Muscle layer of duodenum (tissue), 2 donors: Measurements from ENCODE around the gene DMWD.
"Not testable (repeated sequence)": the region's sequence is repeated elsewhere in the genome, so short reads cannot be mapped to it uniquely, and the experiment has no call there.

Experiments
- H3K27ac ChIP-seq: one replicate; pipeline ENCODE4 v1.7.0; 2013; ENCODE audit warnings: mild to moderate bottlenecking, low read length
- H3K27me3 ChIP-seq: one replicate; pipeline ENCODE4 v1.7.0; 2013; ENCODE audit warnings: low read depth, mild to moderate bottlenecking, control low read depth, low read length
- H3K36me3 ChIP-seq, 2 donors: one replicate each; pipeline ENCODE4 v1.7.0; 2013; ENCODE audit warnings: low read length in 2 of 2, control low read depth in 1 of 2, mild to moderate bottlenecking in 1 of 2; ENCODE audit not compliant: insufficient read depth in 2 of 2, control insufficient read depth in 1 of 2
- H3K4me1 ChIP-seq, 2 donors: one replicate each; pipeline ENCODE4 v1.7.0; 2013; ENCODE audit warnings: low read length in 2 of 2, mild to moderate bottlenecking in 2 of 2, control low read depth in 1 of 2, moderate library complexity in 1 of 2; ENCODE audit not compliant: insufficient read depth in 2 of 2, control insufficient read depth in 1 of 2
- H3K4me3 ChIP-seq, 2 donors: one replicate each; pipeline ENCODE4 v1.7.0; 2013; ENCODE audit warnings: low read length in 2 of 2, low read depth in 1 of 2, mild to moderate bottlenecking in 1 of 2
- H3K9me3 ChIP-seq, 2 donors: one replicate each; pipeline ENCODE4 v1.7.0; 2013; ENCODE audit warnings: low read length in 2 of 2, control low read depth in 1 of 2, mild to moderate bottlenecking in 1 of 2; ENCODE audit not compliant: control insufficient read depth in 1 of 2
- donor health status: healthy.

Gene DMWD

DNA sequence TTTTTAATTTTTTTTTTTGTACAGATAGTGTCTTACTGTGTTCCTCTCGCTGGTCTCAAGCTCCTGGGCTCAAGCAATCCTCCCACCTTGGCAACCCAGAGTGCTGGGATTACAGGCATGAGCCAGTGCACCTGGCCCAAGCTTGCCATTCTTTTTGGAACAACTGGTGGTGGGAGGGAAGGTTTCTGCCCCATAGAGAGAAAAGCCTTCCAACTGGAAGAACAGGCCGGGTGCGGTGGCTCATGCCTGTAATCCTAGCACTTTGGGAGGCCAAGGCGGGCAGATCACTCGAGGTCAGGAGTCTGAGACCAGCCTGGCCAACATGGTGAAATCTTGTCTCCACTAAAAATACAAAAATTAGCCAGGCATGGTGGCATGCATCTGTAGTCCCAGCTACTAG lies 6.9 kb upstream of the DMWD start:
- H3K36me3 ChIP-seq, H3K27me3 ChIP-seq, H3K27ac ChIP-seq, H3K4me3 ChIP-seq, H3K9me3 ChIP-seq, H3K4me1 ChIP-seq: not testable (repeated sequence)

DNA sequence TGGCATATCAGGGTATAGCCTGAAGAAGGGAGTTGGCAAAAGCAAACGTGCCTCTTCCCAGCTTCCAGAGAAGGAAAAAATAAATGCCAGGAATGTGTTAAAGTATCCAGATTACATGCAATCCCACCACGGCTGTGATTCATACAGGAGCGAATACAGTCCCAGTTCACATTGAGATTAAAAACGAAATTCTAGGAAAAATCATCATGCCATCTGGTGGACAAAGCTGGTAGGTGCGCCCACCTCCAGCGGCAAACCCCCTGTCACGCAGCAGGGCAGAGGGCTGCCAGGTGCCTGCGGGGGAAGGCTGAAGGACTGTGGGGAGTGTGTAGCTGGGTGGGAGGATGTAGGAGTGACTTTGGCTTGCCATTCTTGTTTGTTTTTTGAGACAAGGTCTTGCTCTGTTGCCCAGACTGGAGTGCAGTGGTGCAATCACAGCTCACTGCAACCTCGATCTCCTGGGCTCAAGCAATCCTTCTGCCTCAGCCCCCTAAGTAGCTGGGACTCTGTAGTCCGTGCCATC lies 6.4 kb upstream of the DMWD start:
- no peaks in the 10 kb centered on the region for H3K36me3 ChIP-seq
- no peak overlapping the region for H3K27ac ChIP-seq
- H3K4me3 ChIP-seq = no peak overlapping the region
- no peaks in the 10 kb centered on the region for H3K27me3 ChIP-seq
- H3K9me3 ChIP-seq = no peaks in the 10 kb centered on the region
- peaks cover 0 to 6% of the 10 kb centered on the region in 2 donors for H3K4me1 ChIP-seq

DNA sequence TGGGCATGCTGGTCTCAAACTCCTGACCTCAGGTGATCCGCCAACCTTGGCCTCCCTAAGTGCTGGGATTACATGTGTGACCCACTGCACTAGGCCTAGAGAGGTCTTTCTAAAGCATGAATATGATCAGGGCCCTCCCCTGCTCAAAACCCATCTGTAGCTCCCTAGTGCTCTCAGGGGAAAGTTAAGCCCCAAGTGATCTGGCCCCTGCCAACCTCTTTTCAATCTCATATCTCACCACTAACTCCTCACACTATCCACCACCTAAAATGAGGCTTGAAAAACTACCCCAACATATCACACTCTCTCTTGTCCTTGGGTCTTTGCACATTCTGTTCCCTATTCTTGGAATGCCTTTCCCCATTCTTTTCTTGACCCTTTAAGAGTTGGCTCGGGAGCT lies 2.0 kb upstream of the DMWD start:
- H3K27me3 ChIP-seq = no peaks in the 10 kb centered on the region

DNA sequence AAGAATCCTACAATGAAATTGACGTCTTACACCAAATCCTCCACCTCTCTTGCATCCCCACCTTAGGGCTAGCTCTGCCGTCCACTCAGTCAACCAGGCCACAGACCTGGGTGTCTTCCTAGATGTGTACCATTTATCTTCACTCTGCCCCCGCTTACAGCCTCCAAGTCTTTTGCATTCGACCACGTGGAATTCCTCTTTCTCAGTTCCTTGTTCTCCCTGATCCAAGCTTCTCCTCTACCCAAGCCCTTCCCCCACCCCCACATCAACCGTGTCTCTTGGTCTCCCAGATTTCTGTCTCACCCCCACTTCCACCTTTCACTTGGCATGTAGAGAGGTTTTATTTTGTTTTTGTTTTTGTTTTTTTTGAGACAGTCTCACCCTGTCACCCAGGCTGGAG lies 1.2 kb upstream of the DMWD start:
- Histone ChIP-seq H3K9me3 (no peaks in the 10 kb centered on the region), H3K36me3 (peaks cover 7 to 11% of the 10 kb centered on the region in 2 donors), H3K4me3 (no peak overlapping the region), H3K27me3 (no peaks in the 10 kb centered on the region), H3K27ac (no peak overlapping the region), H3K4me1 (peaks cover 0 to 25% of the 10 kb centered on the region in 2 donors)

More for the DNA sequence above, 2.0 kb upstream of the DMWD start:
- peaks cover 0 to 29% of the 10 kb centered on the region in 2 donors for H3K4me1 ChIP-seq
- H3K27ac ChIP-seq = no peak overlapping the region
- H3K4me3 ChIP-seq = no peak overlapping the region
- peaks cover 0 to 4% of the 10 kb centered on the region in 2 donors for H3K36me3 ChIP-seq
- H3K9me3 ChIP-seq = no peaks in the 10 kb centered on the region

DNA sequence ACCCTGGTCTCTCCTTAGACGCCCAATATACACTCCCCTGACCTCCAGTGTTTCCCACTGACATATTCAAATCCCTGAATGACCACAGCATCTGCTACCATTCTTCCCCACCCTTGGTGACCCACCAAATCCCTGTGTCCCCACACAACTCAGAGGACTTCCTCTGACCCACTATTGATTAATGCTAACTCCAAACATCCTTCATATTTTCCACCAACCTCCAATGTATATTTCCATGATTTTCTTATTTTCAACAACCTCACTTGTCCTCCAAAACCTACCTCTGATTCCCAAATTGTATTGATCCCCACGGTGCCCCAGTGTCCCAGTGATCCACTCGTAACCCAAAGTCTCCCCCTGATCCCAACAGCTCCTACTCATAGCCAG lies 526 bp upstream of the DMWD start:
- H3K27me3 ChIP-seq = no peaks in the 10 kb centered on the region
- no peaks in the 10 kb centered on the region for H3K9me3 ChIP-seq
- peaks cover 0 to 23% of the 10 kb centered on the region in 2 donors for H3K4me1 ChIP-seq
- H3K36me3 ChIP-seq = peaks cover 8 to 18% of the 10 kb centered on the region in 2 donors
- peak overlapping the region in 1 of 2 donors; percentile 12 for H3K4me3 ChIP-seq
- no peak overlapping the region for H3K27ac ChIP-seq

DNA sequence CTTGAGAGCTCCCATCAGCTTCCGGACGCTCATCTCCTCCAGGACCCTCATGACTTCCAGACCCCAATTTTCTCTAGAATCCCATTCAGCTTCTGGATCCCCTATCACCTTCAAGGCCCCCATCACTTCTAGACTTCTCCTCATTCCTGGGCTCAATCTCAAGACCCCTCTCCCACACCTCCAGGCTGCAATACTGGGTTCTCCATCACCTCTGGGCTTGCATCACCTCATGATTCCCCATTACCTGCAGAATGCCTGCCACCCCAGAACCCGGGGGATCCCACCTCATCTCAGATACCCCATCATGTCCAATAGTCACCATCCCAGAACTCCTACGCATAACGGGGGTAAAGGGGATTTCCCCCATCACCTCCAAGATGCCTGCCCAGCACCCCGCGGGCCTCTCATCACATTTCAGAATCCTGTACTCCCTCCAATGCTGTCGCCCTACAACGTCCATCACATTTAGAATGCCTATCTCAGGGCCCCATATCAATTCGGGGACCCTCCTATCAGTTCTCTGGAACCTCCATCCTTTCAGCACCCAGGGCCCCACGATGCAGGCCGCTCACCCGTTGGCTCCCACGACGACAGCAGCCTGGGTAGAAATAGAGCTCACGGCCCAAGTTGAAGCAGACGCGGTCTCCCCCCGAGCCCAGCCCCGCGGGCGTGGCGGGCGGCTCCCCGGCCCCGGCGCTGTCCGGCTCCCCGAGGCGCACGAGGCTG lies 738 bp downstream of the DMWD start:
- H3K9me3 ChIP-seq = no peaks in the 10 kb centered on the region
- peaks cover 8 to 25% of the 10 kb centered on the region in 2 donors for H3K36me3 ChIP-seq
- no peaks in the 10 kb centered on the region for H3K27me3 ChIP-seq
- peaks cover 0 to 23% of the 10 kb centered on the region in 2 donors for H3K4me1 ChIP-seq
- peak overlapping the region; percentile 43 for H3K27ac ChIP-seq
- peak overlapping the region; percentile 75 to 87 for H3K4me3 ChIP-seq

DNA sequence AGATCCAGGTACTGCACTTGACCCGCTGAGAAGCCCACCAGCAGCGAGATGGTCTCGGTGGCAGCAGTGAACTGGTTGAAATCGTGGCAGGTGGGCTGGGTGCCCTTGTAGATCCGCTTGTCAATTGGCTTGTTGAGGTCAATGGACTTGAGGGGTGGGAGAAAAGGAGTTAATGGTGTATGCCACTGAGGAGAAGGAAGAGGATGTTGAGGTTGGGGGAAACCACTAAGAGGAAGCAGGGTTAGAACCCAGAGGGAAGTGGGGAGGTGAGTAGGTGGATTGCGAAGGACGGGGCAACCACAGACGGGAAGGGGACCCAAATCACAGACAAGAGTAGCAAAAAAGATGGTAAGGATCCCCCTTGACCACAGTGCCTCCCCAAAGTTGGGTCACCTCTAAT lies 1.7 kb downstream of the DMWD start:
- Histone ChIP-seq H3K27me3 (no peaks in the 10 kb centered on the region), H3K4me1 (peaks cover 0 to 23% of the 10 kb centered on the region in 2 donors), H3K36me3 (peaks cover 8 to 34% of the 10 kb centered on the region in 2 donors), H3K27ac (no peak overlapping the region), H3K4me3 (peak overlapping the region in 1 of 2 donors; percentile 87), H3K9me3 (no peaks in the 10 kb centered on the region)

DNA sequence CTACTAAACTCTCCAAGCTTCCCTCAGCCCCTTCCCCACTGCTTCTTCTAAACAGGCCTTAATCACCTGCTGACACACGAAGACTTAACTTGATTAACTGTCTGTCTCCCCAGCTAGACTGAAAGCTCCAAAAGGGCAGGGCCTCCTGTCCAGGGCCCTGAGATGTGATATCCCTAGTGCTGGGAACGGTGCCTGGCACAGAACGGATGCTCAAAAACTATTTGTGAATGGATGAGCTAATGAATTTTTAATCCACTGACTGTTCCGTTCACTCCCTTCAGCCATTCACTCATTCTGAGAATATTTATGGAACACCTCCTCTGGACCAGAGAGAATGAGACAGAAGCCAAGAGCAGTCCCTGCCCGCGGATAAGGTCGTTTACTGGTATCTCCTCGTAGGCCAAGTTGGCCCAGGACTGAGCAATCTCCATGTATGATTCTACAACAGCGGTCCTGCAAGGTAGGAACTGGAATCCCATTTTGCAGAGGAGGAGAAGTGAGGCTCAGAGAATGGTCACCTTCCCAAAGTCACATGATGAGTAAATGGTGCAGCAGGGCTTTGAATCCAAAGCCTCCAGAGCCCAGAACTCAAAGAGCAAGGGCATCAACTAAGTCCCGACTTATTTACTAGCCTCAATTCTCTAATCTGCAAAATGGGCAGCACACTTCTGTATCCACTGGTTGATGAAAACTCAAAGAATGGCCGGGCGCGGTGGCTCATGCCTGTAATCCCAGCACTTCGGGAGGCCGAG lies 3.4 kb downstream of the DMWD start:
- Histone ChIP-seq H3K27ac (no peak overlapping the region), H3K36me3 (peaks cover 8 to 38% of the 10 kb centered on the region in 2 donors), H3K4me3 (no peak overlapping the region), H3K4me1 (peaks cover 0 to 23% of the 10 kb centered on the region in 2 donors), H3K9me3 (no peaks in the 10 kb centered on the region), H3K27me3 (no peaks in the 10 kb centered on the region)

DNA sequence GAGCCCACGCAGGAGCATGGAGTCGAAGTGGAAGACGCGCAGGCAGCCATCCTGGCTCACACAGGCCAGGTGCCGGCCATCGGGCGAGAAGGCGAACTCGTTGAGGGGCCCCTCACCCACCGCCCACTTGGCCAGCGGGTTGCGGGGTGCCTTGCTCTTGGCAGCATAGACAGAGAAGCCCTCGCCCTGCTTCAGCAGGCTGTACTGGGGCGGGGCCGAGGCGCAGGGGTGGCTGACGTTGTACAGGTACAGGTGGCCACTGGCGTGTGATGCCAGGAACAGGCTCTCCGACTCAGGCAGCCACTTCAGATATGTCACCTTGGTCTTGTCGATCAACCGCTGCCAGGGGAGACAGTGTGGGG lies 6.1 kb downstream of the DMWD start:
- Histone ChIP-seq H3K27ac (no peak overlapping the region), H3K9me3 (no peaks in the 10 kb centered on the region), H3K4me3 (no peak overlapping the region), H3K36me3 (peaks cover 8 to 38% of the 10 kb centered on the region in 2 donors), H3K4me1 (peaks cover 0 to 24% of the 10 kb centered on the region in 2 donors), H3K27me3 (no peaks in the 10 kb centered on the region)

DNA sequence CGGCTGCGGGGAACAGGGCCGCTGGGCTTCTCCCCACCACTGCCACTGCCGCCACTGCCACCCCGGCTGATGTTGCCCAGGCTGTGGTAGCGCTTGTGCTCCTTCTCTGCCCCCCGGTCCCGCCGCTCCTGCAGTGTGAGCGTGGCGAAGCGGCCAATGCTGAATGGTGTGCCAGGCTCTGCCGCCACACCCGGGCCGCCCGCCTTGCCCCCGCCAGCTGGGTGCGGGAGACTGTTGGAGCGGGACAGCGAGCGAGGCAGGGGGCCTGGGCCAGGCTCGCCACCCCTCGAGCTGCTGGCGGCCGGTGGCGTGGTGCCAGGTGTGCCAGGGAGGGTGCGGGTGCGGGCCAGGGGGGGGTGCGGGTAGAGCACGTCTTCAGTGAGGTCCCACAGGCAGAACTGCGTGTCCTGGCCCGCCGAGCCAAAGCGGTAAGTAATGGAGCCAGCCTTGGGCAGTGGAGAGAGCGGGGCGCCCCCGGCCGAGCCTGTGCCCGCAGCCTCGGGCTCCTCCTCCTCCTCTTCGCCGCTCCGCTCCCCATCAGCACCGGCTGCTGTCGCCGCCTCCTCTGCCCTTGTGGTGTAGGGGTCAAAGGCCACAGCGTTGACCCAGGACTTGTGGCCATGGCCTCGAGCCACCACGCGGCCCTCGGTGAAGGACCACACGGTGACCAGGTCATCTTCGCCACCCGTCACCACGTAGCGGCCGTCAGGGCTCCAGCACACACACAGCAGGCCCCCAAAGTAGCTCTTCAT lies 6.7 kb downstream of the DMWD start:
- H3K9me3 ChIP-seq = no peaks in the 10 kb centered on the region
- H3K36me3 ChIP-seq = peaks cover 8 to 38% of the 10 kb centered on the region in 2 donors
- no peaks in the 10 kb centered on the region for H3K27me3 ChIP-seq
- H3K4me3 ChIP-seq = no peak overlapping the region
- H3K4me1 ChIP-seq = peaks cover 0 to 24% of the 10 kb centered on the region in 2 donors
- H3K27ac ChIP-seq = no peak overlapping the region

DNA sequence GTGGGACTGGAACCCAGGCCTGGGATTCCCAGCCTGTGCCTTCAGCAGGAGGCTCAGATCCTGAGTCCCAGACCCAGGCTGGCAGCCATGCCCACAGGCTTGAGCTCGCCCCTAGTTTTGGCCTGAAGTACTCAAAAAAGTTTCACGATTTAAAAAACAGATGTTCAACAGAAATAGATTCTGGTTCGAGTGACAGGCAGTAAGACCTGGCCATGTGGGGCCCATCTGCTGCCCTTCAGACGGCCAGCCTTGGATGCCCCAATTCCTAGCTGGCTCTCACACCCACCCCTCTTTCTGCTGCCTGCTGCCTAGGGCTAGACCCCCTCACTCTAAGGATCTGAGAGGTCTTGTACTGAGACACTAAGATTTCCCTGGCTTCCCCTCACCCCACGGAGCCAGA lies 7.5 kb downstream of the DMWD start:
- Histone ChIP-seq H3K9me3 (no peaks in the 10 kb centered on the region), H3K36me3 (peaks cover 8 to 34% of the 10 kb centered on the region in 2 donors), H3K4me3 (no peak overlapping the region), H3K27ac (peak overlapping the region; percentile 69), H3K4me1 (peaks cover 3 to 28% of the 10 kb centered on the region in 2 donors), H3K27me3 (no peaks in the 10 kb centered on the region)
